Naive thymus-derived CD8-positive, alpha-beta T cell (primary cell): Measurements from ENCODE around the gene ELSPBP1. TPM values are rescaled to one million over a fixed set of nuclear protein-coding genes. Genes with fewer than 3 reads are reported as not detected.
"Not testable (repeated sequence)": the region's sequence is repeated elsewhere in the genome, so short reads cannot be mapped to it uniquely, and the experiment has no call there.

Source experiments
- ATAC-seq, 2 donors: fragments of 150-1000 bp; cut with Tn5 transposase in 1 of 2; sonication (Bioruptor Pico), chemical (Tn5 transposase) in 1 of 2; 1 replicate in 1 of 2; 2 replicates in 1 of 2; pipeline ENCODE4 v1.10.0; 2021; ENCODE audit warnings: mild to moderate bottlenecking in 2 of 2, moderate library complexity in 2 of 2
- POLR2A ChIA-PET: fragments of 350-600 bp; sonication (Branson Sonifier 250); formaldehyde crosslinking; loops from one replicate; lab custom pipeline; 2021; ENCODE audit warnings: antibody characterized with exemption; lab: Charles Lee
- DNase-seq, 10 donors: peaks; one replicate each; pipeline versions ENCODE4 v3.0.0 to v3.0.0-alpha.2; 2020 to 2022
- H3K27ac Mint-ChIP-seq, 10 donors: one replicate each; pipeline ENCODE4 v1.8.0; 2020 to 2022; ENCODE audit warnings: mild to moderate bottlenecking in 10 of 10, mixed read lengths in 10 of 10, moderate library complexity in 4 of 10, inconsistent platforms in 1 of 10
- H3K27me3 Mint-ChIP-seq, 5 donors: one replicate each; pipeline ENCODE4 v1.8.0; 2021 to 2022; ENCODE audit warnings: mixed read lengths in 5 of 5
- H3K36me3 Mint-ChIP-seq, 3 donors: one replicate each; pipeline ENCODE4 v1.8.0; 2020 to 2022; ENCODE audit warnings: mixed read lengths in 3 of 3, mild to moderate bottlenecking in 2 of 3, inconsistent platforms in 1 of 3
- H3K4me1 Mint-ChIP-seq, 4 donors: one replicate each; pipeline ENCODE4 v1.8.0; 2021 to 2022; ENCODE audit warnings: mixed read lengths in 4 of 4
- H3K4me3 Mint-ChIP-seq, 10 donors: one replicate each; pipeline ENCODE4 v1.8.0; 2020 to 2022; ENCODE audit warnings: mild to moderate bottlenecking in 10 of 10, mixed read lengths in 10 of 10, moderate library complexity in 6 of 10, inconsistent platforms in 1 of 10
- H3K9me3 Mint-ChIP-seq, 9 donors: one replicate each; pipeline ENCODE4 v1.8.0; 2020 to 2022; ENCODE audit warnings: mixed read lengths in 9 of 9, mild to moderate bottlenecking in 3 of 9, inconsistent platforms in 1 of 9, moderate library complexity in 1 of 9
- polyA plus RNA-seq, 3 donors: library from polyadenylated mRNA; unstranded; fragments of 300-500 nt; fragmentation: Illumina TruSeq; gene quantifications; one replicate each; pipeline ENCODE4 v1.2.3, GENCODE V29; 2021
- total RNA-seq, 8 experiments: library from RNA in 2 of 8; stranded (reverse) in 2 of 8; gene quantifications; one replicate each; pipeline ENCODE4 v1.2.3 and lab custom pipeline; 2021 to 2026

ELSPBP1 gene
- total and polyA plus RNA-seq, 5 experiments from 2014 or later: not detected

GRCh38 chr19:48051335-48052033 lies 57.1 kb downstream of the ELSPBP1 start:
- POLR2A ChIA-PET: interaction anchor here (0.6 kb wide), 1 partner anchor 49 kb away, joined by 4 read pairs; no protein-coding TSS in a partner anchor
- no peaks in the 10 kb centered on the region for H3K4me1 Mint-ChIP-seq
- peaks cover 0 to 32% (median 12%) of the 10 kb centered on the region in 5 donors for H3K27me3 Mint-ChIP-seq
- H3K36me3 Mint-ChIP-seq: peaks cover 0 to 5% (median 0%) of the 10 kb centered on the region in 3 donors
- H3K27ac Mint-ChIP-seq: no peak overlapping the region
- H3K4me3 Mint-ChIP-seq: no peak overlapping the region
- ATAC-seq: no peak
- H3K9me3 Mint-ChIP-seq: peaks cover 0 to 10% (median 0%) of the 10 kb centered on the region in 9 donors
- no peak for DNase-seq

GRCh38 chr19:48053076-48053475 lies 58.6 kb downstream of the ELSPBP1 start:
- H3K27ac Mint-ChIP-seq: no peak overlapping the region
- H3K4me3 Mint-ChIP-seq: no peak overlapping the region
- peaks cover 0 to 10% (median 0%) of the 10 kb centered on the region in 9 donors for H3K9me3 Mint-ChIP-seq
- ATAC-seq: no peak
- POLR2A ChIA-PET: no interaction called here
- no peak for DNase-seq
- H3K27me3 Mint-ChIP-seq: peaks cover 0 to 24% (median 8%) of the 10 kb centered on the region in 5 donors
- H3K4me1 Mint-ChIP-seq: no peaks in the 10 kb centered on the region
- peaks cover 0 to 5% (median 0%) of the 10 kb centered on the region in 3 donors for H3K36me3 Mint-ChIP-seq

- peaks cover 0 to 22% (median 8%) of the 10 kb centered on the region in 5 donors for H3K27me3 Mint-ChIP-seq
- H3K4me1 Mint-ChIP-seq: no peaks in the 10 kb centered on the region
- DNase-seq (no peak), ATAC-seq (no peak)
- no peak overlapping the region for H3K27ac Mint-ChIP-seq
- peaks cover 0 to 10% (median 0%) of the 10 kb centered on the region in 9 donors for H3K9me3 Mint-ChIP-seq
- POLR2A ChIA-PET: no interaction called here
- H3K4me3 Mint-ChIP-seq: no peak overlapping the region
- H3K36me3 Mint-ChIP-seq: peaks cover 0 to 5% (median 0%) of the 10 kb centered on the region in 3 donors
Measured at GRCh38 chr19:48053856-48054255, 59.4 kb downstream of the ELSPBP1 start.

- POLR2A ChIA-PET: no interaction called here
- peaks cover 0 to 42% (median 16%) of the 10 kb centered on the region in 5 donors for H3K27me3 Mint-ChIP-seq
- no peaks in the 10 kb centered on the region for H3K36me3 Mint-ChIP-seq
- H3K4me3 Mint-ChIP-seq: no peak overlapping the region
- DNase-seq: no peak
- no peak for ATAC-seq
- peaks cover 0 to 3% (median under 1%) of the 10 kb centered on the region in 4 donors for H3K4me1 Mint-ChIP-seq
- peaks cover 0 to 1% (median 0%) of the 10 kb centered on the region in 9 donors for H3K9me3 Mint-ChIP-seq
- peak overlapping the region in 3 of 10 donors; percentile 9 to 40 (median 14) for H3K27ac Mint-ChIP-seq
Measured at GRCh38 chr19:48059331-48059730, 64.9 kb downstream of the ELSPBP1 start.

- peaks cover 0 to 3% (median under 1%) of the 10 kb centered on the region in 4 donors for H3K4me1 Mint-ChIP-seq
- peaks cover 0 to 39% (median 16%) of the 10 kb centered on the region in 5 donors for H3K27me3 Mint-ChIP-seq
- POLR2A ChIA-PET: no interaction called here
- no peak overlapping the region for H3K27ac Mint-ChIP-seq
- DNase-seq: no peak
- H3K9me3 Mint-ChIP-seq: peaks cover 0 to 1% (median 0%) of the 10 kb centered on the region in 9 donors
- H3K36me3 Mint-ChIP-seq: no peaks in the 10 kb centered on the region
- no peak for ATAC-seq
- no peak overlapping the region for H3K4me3 Mint-ChIP-seq
Measured at GRCh38 chr19:48060381-48060780, 65.9 kb downstream of the ELSPBP1 start.

- H3K9me3 Mint-ChIP-seq: peaks cover 0 to 1% (median 0%) of the 10 kb centered on the region in 9 donors
- DNase-seq (no peak), ATAC-seq (no peak)
- POLR2A ChIA-PET: no interaction called here
- H3K4me3 Mint-ChIP-seq: no peak overlapping the region
- no peaks in the 10 kb centered on the region for H3K36me3 Mint-ChIP-seq
- H3K27ac Mint-ChIP-seq: no peak overlapping the region
- H3K4me1 Mint-ChIP-seq: peaks cover 0 to 3% (median under 1%) of the 10 kb centered on the region in 4 donors
- H3K27me3 Mint-ChIP-seq: peaks cover 0 to 39% (median 17%) of the 10 kb centered on the region in 5 donors
Measured at GRCh38 chr19:48061401-48062344, 67.2 kb downstream of the ELSPBP1 start.

GRCh38 chr19:48064509-48064908 lies 70.1 kb downstream of the ELSPBP1 start:
- POLR2A ChIA-PET: no interaction called here
- Mint-ChIP-seq H3K4me1 (peaks cover 0 to 3% (median under 1%) of the 10 kb centered on the region in 4 donors), H3K9me3 (peaks cover 0 to 2% (median 0%) of the 10 kb centered on the region in 9 donors), H3K27me3 (peaks cover 0 to 36% (median 12%) of the 10 kb centered on the region in 5 donors), H3K27ac (no peak overlapping the region), H3K4me3 (no peak overlapping the region), H3K36me3 (no peaks in the 10 kb centered on the region)
- no peak for DNase-seq
- no peak for ATAC-seq

GRCh38 chr19:48069435-48069834 lies 75.0 kb downstream of the ELSPBP1 start:
- no peaks in the 10 kb centered on the region for H3K4me1 Mint-ChIP-seq
- H3K9me3 Mint-ChIP-seq: peaks cover 0 to 4% (median 0%) of the 10 kb centered on the region in 9 donors
- DNase-seq: no peak
- H3K36me3 Mint-ChIP-seq: no peaks in the 10 kb centered on the region
- H3K4me3 Mint-ChIP-seq: no peak overlapping the region
- ATAC-seq: no peak
- no peak overlapping the region for H3K27ac Mint-ChIP-seq
- POLR2A ChIA-PET: no interaction called here
- peaks cover 0 to 21% (median 2%) of the 10 kb centered on the region in 5 donors for H3K27me3 Mint-ChIP-seq

GRCh38 chr19:48070177-48070769 lies 75.8 kb downstream of the ELSPBP1 start:
- H3K27me3 Mint-ChIP-seq: peaks cover 0 to 23% (median 0%) of the 10 kb centered on the region in 5 donors
- POLR2A ChIA-PET, H3K36me3 Mint-ChIP-seq, H3K9me3 Mint-ChIP-seq, ATAC-seq, H3K4me3 Mint-ChIP-seq, H3K4me1 Mint-ChIP-seq, H3K27ac Mint-ChIP-seq, DNase-seq: not testable (repeated sequence)

Other genes starting within 250 kb of the ELSPBP1 start
- 100 to 1,000 TPM; 847 to 882 TPM for gene NOP53, start 249.1 kb upstream of the ELSPBP1 start, total RNA-seq
- 100 to 1,000 TPM; 266 to 443 (median 273) TPM for gene NOP53, start 249.1 kb upstream of the ELSPBP1 start, polyA plus RNA-seq
- 10 to 100 TPM; 93.3 to 97.4 TPM for gene SELENOW, start 215.9 kb upstream of the ELSPBP1 start, total RNA-seq
- 100 to 1,000 TPM; 312 to 427 (median 418) TPM for gene SELENOW, start 215.9 kb upstream of the ELSPBP1 start, polyA plus RNA-seq
- gene TPRX1, start 190.1 kb upstream of the ELSPBP1 start, total RNA-seq: not detected
- not detected for gene TPRX1, start 190.1 kb upstream of the ELSPBP1 start, polyA plus RNA-seq
- gene CRX, start 172.7 kb upstream of the ELSPBP1 start, total RNA-seq: not detected
- not detected for gene CRX, start 172.7 kb upstream of the ELSPBP1 start, polyA plus RNA-seq
- gene TPRX2, start 135.4 kb upstream of the ELSPBP1 start, total RNA-seq: not detected
- gene TPRX2, start 135.4 kb upstream of the ELSPBP1 start, polyA plus RNA-seq: not detected
- gene SULT2A1, start 108.3 kb upstream of the ELSPBP1 start, total RNA-seq: not detected
- not detected for gene SULT2A1, start 108.3 kb upstream of the ELSPBP1 start, polyA plus RNA-seq
- gene BSPH1, start 2.5 kb upstream of the ELSPBP1 start, total RNA-seq: not detected
- gene BSPH1, start 2.5 kb upstream of the ELSPBP1 start, polyA plus RNA-seq: not detected
- gene CABP5, start 49.4 kb downstream of the ELSPBP1 start, total RNA-seq: not detected
- not detected for gene CABP5, start 49.4 kb downstream of the ELSPBP1 start, polyA plus RNA-seq
- 1 to 10 TPM; 1.6 to 2.7 TPM for gene PLA2G4C, start 116.2 kb downstream of the ELSPBP1 start, total RNA-seq
- gene PLA2G4C, start 116.2 kb downstream of the ELSPBP1 start, polyA plus RNA-seq: under 1 TPM in 2 of 3 donors, not detected in 1; 0.39 to 0.74 TPM
- 100 to 1,000 TPM; 129 to 131 TPM for gene LIG1, start 175.7 kb downstream of the ELSPBP1 start, total RNA-seq
- gene LIG1, start 175.7 kb downstream of the ELSPBP1 start, polyA plus RNA-seq: 10 to 100 TPM; 27.6 to 32.8 (median 28.8) TPM
- 1 to 10 TPM; 8.9 to 9.4 TPM for gene ZSWIM9, start 176.0 kb downstream of the ELSPBP1 start, total RNA-seq
- 1 to 10 TPM in 1 of 3 donors, under 1 TPM in 2; 0.26 to 1.2 (median 0.91) TPM for gene ZSWIM9, start 176.0 kb downstream of the ELSPBP1 start, polyA plus RNA-seq